HK-2 (cell line): ENCODE results near the gene HSPG2.

Experiments
- DNase-seq: peaks from one replicate; pipeline ENCODE4 v3.0.0-alpha.2; 2018; ENCODE audit not compliant: unreplicated experiment

The HSPG2 gene

DNA sequence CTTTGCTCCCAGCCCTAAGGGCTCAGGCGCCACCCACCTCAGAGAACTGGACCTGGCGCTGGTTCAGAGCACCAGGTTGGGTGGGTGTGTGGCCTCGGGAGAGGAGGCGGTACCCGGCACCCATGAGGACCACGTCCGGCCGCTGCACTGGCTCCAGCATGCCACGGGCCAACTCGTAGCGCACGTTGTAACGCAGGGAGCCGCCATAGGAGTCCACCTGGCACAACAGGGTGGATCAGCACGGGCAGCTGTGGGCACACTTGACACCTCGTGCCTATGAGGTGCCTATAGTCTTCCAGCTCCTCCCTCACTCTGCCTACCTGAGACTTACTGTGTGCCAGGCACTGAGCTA is 56.5 kb downstream of the HSPG2 start:
- DNase-seq: no peak

DNA sequence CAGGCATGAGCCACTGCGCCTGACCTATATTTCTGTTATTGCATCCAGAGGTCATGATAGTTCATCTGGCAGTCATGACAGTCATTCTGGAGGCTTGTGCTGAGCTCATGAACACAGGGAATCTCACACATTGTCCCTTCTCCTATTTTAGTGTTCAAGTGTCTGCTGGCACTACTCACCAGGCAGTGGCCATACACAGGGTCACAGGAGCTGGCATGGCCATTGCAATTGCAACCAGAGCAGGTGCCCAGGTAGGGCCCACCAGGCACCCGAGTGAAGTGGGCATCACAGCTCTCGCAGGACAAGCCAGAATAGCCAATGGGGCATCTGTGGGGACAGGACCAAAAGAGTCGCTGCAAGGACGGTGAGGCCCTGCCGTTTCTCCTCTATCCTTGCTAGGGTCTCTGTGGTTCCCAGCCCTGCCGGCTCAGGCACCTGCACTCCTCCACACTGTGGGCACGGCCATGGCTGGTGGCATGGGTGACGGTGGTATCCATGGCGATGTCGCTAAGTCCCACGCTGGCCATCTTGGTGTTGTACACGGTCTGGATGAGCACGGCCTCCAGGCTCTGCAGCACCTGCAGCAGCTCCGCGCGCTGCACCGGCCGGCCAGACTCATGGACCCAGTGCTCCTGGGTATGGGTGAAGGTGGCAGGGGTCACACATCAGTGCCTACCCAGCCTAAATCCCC is 57.0 kb downstream of the HSPG2 start:
- no peak for DNase-seq

- no peak for DNase-seq
Measured at GRCh38 chr1:21878840-21879478, 58.2 kb downstream of the HSPG2 start.

- DNase-seq: no peak
Measured at GRCh38 chr1:21878009-21878773, 58.9 kb downstream of the HSPG2 start.

DNA sequence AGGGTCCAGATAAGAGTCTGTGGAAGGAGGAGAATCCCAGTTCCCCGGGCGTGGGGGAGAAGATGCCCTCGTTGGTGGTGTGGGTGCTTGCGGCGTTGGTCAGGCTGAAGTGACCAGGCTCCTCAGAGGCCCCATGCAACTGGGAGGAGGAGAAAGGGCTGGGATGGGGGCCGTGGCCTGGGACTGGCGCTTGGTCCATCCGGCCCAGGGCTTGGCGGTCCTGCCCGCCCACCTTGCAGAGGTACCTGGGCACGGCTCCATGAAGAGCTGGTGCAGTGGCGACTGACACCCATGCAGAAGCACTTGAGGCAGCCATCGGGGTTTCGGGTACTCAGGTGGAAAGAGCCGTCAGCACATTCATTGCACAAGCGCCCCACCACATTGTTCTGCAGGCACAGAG is 60.8 kb downstream of the HSPG2 start:
- no peak for DNase-seq

GRCh38 chr1:21875621-21876063 is 61.5 kb downstream of the HSPG2 start:
- DNase-seq: no peak

- DNase-seq: no peak
Measured at GRCh38 chr1:21874778-21875547, 62.1 kb downstream of the HSPG2 start.

DNA sequence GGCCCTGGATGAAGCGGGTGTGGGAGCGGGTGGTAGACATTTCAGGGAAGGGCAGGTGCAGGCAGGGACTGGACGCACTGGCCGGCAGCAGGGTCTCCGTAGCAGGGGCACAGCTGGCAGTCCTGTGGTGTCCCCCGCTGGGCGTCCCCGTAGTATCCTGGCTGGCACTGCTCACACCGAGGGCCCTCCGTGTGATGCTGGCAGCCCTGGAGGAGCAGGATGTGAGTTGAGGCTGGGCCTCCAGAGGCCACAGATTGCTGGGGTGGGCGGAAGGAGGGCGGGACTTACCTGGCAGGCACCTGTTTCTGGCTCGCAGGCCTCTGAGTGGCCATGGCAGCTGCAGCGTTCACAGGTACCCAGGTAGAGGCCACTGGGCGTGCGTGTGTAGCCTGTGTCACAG is 62.8 kb downstream of the HSPG2 start:
- no peak for DNase-seq

GRCh38 chr1:21873761-21874160 is 63.3 kb downstream of the HSPG2 start:
- no peak for DNase-seq

DNA sequence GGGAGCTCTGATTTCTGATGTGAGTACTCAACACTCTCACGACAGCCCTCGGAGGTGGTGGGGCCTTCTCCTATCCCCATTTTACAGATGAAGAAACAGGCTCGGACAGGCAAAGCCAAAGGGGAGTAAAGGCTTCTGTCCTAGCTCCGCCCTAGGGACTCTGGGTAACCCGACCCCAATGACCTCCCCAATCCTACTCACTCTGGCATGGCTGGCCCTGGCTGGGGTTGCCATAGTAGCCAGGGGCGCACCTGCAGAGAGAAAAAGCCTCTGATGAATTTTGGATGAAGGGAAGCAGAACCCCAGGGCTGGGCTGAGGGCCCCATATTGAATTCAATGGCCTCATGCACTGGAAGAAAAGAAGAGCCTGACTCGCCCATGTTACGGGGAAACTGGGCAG is 63.9 kb downstream of the HSPG2 start:
- DNase-seq: no peak

- DNase-seq: no peak
Measured at GRCh38 chr1:21872445-21873079, 64.5 kb downstream of the HSPG2 start.

- DNase-seq: no peak
Measured at GRCh38 chr1:21871943-21872342, 65.2 kb downstream of the HSPG2 start.

DNA sequence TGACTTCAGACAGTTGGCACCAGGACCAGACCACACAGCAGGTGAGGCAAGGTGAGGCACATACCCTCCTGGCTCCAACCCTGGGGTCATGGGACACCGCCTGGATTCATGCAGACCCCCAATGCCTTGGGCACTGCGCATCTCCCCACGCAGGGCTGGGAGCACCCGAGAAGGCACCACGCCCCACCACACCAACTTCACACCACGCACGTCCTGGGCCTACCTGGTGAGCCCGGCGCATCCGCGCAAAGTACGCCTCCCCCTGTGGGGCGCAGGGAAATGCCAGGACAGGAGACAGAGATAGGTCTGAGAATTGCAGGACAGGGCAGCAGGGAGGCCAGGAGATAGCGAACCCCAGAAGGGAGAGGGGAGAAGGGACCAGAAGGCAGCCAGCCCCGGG is 66.5 kb downstream of the HSPG2 start:
- DNase-seq: no peak

DNA sequence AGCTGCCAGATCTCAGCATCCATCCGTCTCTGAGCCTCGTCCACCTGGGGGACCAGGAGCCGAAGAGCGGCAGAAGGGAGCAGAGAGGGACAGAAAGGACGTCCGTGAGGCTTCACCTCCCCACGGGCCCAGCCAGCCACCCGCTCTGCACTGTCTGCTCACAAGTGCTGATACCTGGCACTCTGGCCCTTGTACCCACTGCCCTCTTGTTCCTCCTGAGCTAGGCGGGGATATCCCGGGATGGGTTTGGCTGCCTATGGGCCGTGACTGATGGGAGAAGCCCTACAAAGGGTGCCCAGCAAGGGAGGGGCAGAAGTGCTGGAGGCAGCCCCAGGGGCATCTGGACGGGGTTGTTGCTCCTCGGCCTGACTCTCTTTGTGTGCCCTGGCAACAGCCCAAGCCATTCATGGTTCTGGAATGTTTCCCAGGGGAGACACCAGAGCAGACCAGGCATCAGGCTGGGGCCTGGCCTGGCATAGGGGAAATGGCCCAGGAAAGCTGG is 67.4 kb downstream of the HSPG2 start:
- peak; percentile 68 for DNase-seq

GRCh38 chr1:21868941-21869454 is 68.1 kb downstream of the HSPG2 start:
- DNase-seq: no peak

GRCh38 chr1:21868482-21868881 is 68.6 kb downstream of the HSPG2 start:
- no peak for DNase-seq

- no peak for DNase-seq
Measured at GRCh38 chr1:21867451-21867996, 69.6 kb downstream of the HSPG2 start.

GRCh38 chr1:21866707-21867043 is 70.4 kb downstream of the HSPG2 start:
- no peak for DNase-seq

- DNase-seq: no peak
Measured at GRCh38 chr1:21865943-21866706, 71.0 kb downstream of the HSPG2 start.

GRCh38 chr1:21865609-21865942 is 71.5 kb downstream of the HSPG2 start:
- no peak for DNase-seq

- DNase-seq: no peak
Measured at GRCh38 chr1:21864730-21865129, 72.4 kb downstream of the HSPG2 start.
